H1 (cell line): Measurements from ENCODE around the gene CDC40. TPM values are rescaled to one million over a fixed set of nuclear protein-coding genes. Genes with fewer than 3 reads are reported as not detected.

Source experiments
- polyA plus RNA-seq, 7 experiments: library from polyadenylated mRNA; depleted of rRNA in 3 of 7; stranded (reverse) in 5 of 7; unstranded in 2 of 7; fragments of >200 nt in 5 of 7; fragments of 200-250 nt in 2 of 7; gene quantifications; 1 replicate in 5 of 7; 2 replicates in 1 of 7; 4 replicates in 1 of 7; pipeline versions ENCODE4 v1.2.1 to v1.2.3, GENCODE V29; 2011 to 2013; ENCODE audit warnings: missing spikeins in 2 of 7, mixed read lengths in 2 of 7
- total RNA-seq: library from RNA; stranded (reverse); fragmentation: NEBNext Ultra II Directional; extraction: Animal tissue kit (Norgen Biotek cat#: 25700); gene quantifications from 2 replicates; pipeline ENCODE4 v1.2.1, GENCODE V29; 2021
- TF ChIP-seq, protein P1 (sequence below): fragments of 300-600 bp; sonication (generic); IDR thresholded peaks from 2 replicates; pipeline ENCODE4 v1.7.1; 2012; ENCODE audit warnings: low read length, moderate library complexity, mild to moderate bottlenecking, inconsistent platforms; ENCODE audit not compliant: insufficient replicate concordance

The CDC40 gene
- total and polyA plus RNA-seq, 2 of the 8 experiments (the other 6 are each of a cell fraction or from before 2014, with no cell fraction given), result 7.3 to 27.2 TPM

DNA sequence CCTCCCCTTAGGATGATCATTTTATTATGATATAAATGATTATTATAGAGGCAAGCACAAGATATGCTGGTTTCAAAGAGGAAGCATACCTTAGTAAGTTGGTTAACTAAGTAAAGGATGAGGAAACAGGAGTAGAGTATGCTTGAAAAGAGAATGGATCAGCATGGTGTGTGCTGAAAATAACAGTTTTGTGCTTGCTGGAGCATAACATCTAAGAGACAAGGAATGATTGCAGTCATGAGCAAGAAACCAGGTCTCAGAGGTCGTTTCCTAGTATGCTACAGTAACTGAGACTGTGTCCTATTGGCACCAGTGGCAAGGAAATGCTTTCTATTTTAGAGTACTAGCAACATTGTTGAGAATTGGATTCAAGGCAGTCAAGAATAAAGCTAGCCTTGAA lies 34.1 kb downstream of the CDC40 start (continued):
- TF ChIP-seq, protein P1, sequence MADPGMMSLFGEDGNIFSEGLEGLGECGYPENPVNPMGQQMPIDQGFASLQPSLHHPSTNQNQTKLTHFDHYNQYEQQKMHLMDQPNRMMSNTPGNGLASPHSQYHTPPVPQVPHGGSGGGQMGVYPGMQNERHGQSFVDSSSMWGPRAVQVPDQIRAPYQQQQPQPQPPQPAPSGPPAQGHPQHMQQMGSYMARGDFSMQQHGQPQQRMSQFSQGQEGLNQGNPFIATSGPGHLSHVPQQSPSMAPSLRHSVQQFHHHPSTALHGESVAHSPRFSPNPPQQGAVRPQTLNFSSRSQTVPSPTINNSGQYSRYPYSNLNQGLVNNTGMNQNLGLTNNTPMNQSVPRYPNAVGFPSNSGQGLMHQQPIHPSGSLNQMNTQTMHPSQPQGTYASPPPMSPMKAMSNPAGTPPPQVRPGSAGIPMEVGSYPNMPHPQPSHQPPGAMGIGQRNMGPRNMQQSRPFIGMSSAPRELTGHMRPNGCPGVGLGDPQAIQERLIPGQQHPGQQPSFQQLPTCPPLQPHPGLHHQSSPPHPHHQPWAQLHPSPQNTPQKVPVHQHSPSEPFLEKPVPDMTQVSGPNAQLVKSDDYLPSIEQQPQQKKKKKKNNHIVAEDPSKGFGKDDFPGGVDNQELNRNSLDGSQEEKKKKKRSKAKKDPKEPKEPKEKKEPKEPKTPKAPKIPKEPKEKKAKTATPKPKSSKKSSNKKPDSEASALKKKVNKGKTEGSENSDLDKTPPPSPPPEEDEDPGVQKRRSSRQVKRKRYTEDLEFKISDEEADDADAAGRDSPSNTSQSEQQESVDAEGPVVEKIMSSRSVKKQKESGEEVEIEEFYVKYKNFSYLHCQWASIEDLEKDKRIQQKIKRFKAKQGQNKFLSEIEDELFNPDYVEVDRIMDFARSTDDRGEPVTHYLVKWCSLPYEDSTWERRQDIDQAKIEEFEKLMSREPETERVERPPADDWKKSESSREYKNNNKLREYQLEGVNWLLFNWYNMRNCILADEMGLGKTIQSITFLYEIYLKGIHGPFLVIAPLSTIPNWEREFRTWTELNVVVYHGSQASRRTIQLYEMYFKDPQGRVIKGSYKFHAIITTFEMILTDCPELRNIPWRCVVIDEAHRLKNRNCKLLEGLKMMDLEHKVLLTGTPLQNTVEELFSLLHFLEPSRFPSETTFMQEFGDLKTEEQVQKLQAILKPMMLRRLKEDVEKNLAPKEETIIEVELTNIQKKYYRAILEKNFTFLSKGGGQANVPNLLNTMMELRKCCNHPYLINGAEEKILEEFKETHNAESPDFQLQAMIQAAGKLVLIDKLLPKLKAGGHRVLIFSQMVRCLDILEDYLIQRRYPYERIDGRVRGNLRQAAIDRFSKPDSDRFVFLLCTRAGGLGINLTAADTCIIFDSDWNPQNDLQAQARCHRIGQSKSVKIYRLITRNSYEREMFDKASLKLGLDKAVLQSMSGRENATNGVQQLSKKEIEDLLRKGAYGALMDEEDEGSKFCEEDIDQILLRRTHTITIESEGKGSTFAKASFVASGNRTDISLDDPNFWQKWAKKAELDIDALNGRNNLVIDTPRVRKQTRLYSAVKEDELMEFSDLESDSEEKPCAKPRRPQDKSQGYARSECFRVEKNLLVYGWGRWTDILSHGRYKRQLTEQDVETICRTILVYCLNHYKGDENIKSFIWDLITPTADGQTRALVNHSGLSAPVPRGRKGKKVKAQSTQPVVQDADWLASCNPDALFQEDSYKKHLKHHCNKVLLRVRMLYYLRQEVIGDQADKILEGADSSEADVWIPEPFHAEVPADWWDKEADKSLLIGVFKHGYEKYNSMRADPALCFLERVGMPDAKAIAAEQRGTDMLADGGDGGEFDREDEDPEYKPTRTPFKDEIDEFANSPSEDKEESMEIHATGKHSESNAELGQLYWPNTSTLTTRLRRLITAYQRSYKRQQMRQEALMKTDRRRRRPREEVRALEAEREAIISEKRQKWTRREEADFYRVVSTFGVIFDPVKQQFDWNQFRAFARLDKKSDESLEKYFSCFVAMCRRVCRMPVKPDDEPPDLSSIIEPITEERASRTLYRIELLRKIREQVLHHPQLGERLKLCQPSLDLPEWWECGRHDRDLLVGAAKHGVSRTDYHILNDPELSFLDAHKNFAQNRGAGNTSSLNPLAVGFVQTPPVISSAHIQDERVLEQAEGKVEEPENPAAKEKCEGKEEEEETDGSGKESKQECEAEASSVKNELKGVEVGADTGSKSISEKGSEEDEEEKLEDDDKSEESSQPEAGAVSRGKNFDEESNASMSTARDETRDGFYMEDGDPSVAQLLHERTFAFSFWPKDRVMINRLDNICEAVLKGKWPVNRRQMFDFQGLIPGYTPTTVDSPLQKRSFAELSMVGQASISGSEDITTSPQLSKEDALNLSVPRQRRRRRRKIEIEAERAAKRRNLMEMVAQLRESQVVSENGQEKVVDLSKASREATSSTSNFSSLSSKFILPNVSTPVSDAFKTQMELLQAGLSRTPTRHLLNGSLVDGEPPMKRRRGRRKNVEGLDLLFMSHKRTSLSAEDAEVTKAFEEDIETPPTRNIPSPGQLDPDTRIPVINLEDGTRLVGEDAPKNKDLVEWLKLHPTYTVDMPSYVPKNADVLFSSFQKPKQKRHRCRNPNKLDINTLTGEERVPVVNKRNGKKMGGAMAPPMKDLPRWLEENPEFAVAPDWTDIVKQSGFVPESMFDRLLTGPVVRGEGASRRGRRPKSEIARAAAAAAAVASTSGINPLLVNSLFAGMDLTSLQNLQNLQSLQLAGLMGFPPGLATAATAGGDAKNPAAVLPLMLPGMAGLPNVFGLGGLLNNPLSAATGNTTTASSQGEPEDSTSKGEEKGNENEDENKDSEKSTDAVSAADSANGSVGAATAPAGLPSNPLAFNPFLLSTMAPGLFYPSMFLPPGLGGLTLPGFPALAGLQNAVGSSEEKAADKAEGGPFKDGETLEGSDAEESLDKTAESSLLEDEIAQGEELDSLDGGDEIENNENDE, result no peak
- TF ChIP-seq, all 59 proteins: peak for 0
